ENCODE measurements around the gene ZNF473.
A peak's percentile ranks its signal among the peaks of the same experiment; 100 is the strongest.

ZNF473 gene

DNA sequence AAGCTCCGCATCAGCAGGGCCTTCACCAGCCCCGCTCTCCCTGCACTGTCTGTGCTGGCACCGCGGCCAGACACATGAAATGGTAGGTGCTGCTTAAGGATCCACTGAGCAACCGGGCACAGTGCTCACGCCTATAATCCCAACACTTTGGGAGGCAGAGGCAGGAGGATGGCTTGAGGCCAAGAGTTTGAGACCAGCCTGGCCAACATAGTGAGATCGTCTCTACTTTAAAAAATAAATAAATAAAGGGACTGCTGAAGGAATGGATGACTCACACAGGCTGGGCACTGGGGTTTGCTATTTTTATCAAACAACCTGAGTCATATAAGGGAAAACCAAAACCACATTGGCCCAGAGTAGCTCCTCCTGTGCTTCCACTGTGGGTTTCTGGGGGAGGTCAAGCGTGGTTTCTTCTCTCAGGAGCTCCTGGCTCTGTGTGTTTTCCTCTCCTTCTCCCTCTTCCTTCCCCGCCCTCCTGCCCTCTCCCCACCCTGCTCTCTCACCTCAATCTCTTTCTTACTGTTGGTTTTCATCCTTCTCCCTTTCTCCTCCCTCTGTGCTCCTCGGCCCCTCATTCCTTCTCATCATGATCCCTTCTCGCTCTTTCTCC is 21.9 kb upstream of the ZNF473 start:
- DNase-seq: peak in 1 of 2 donors; percentile 15

DNA sequence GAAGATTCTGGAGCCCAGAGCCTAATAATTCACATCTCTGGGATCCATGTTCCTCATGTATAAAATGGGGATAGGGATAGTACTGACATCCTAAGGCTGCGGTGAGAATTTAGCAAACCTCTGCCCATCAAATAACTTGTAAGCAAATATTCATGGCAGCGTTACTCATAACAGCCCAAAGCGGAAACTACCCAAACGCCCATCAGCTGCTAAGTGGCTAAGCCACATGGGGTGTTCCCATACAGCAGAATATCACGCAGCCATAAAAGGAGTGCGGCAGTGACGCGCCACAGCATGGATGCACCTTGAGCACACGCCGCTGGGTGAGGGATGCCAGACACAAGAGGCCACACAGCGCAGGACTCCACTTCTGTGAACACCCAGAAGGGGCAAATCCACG is 20.4 kb upstream of the ZNF473 start:
- no peak for DNase-seq

DNA sequence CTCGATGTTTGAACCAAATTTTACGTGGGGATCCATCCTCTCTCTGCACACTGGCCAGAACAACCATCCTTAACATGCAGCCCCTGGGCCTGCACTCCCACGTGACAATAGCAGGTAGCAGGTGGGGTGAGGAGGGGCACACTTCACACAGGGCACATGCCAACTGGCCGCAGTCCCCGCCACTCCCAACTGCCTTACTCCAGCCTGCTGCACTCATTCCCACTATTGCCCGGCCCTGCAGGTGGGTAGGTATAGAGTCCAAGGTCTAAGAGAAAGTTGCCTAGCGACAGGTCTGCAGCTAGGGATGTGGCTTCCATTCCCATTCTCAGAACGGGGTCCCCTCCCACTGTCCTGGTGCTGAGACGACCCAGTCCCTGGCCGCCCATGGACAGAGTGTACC is 18.6 kb upstream of the ZNF473 start:
- no peak for DNase-seq

DNA sequence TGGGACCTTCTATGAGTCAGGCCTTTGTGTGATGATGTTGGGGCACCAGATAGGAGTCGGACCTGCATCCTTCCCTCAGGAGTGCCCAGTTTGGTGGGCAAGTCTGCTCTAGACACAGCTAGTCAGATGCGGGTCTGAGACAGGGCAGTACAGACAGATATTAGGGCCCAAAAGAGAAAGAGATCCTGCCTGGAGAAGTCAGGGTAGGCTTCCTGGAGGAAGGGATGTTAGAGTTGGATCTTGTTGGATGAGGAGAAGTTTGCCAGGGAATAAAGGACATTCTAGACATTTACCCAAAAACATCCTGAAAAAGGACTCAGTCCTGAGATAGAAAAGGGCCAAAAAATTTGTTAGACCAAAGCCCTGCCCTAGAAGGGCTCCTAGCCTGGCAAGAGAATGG is 17.9 kb upstream of the ZNF473 start:
- DNase-seq: no peak

DNA sequence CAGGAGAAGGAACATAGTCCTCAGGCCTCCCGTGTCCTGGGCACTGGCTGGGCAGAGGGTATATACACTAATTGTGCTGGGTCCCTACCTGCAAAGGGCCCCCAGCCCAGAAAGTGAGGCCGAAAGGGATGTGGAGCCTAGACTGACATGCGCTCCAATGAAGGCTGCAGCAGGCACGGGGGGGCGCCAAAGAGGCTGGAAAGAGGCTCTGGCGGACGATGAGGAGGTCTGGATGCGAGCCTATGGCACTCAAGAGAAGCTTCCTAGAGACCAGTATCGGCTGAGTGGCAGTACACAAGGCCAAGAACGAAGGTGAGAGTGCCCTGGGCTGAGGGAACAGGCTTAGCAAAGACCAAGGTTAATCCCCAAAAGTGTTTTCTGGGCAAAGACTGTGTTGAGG is 17.3 kb upstream of the ZNF473 start:
- no peak for DNase-seq

DNA sequence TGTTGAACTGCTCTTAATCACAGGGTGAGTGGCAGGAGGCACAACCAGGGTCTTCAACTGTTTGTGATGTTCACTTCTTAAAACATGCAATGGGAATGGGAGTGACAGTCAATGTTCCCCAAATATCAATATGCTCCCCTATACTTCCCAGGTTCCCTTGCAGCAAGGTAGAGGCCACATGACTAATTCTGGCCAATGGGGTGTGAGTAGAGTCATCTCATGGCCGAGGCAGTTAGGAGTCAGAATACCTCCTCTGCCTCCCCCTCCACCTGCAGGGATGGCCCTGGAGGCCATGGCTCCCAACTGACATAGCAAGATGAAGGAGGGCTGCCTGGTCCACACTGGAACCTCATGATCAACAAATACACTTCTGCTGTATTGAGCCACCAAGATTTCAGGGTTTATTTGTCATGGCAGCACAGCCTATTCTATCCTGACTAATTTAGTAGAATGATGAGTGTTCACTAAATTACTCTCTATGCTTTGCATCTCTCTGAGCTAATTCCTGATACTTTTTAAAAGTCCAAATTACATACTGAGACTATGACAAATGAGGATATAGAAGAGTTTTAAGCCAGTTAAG is 9.5 kb upstream of the ZNF473 start:
- no peak for DNase-seq

DNA sequence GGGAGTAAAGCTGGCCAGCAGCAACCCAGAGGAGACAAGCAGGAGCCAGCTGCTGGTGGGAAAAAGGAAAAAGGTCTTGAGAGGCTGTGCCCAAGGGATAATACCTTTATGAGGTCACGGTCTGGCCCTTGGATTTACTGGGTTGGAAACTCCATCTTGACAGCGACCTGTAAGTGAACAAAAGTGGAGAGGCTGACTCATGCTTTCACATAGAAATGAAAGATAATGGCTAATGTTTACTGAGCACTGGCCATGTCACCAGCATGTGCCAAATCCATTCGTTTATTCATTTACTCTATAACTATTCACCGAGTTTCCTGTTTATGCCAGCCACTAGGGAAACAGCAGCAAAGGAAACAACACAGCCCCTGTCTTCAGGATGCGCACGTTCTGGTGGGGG is 5.3 kb upstream of the ZNF473 start:
- no peak for DNase-seq

DNA sequence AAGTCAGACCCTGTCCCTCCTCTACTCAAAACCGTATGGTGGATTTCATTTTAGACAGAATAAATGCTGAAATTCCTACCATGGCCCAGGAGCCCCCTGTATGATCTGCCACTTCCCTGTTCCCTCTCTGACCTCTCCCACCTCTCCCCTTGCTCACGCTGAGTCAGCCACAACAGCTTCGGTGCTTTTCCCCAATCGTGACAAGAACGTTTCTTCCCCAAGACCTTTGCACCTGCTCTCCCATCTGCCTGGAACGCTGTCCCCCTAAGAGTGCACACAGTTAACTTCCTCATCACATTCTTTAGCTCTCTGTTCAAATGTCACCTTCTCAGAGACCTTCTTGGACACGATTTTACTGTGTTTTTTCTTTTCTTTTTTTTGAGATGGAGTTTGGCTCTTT is 3.0 kb upstream of the ZNF473 start:
- no peak for DNase-seq

DNA sequence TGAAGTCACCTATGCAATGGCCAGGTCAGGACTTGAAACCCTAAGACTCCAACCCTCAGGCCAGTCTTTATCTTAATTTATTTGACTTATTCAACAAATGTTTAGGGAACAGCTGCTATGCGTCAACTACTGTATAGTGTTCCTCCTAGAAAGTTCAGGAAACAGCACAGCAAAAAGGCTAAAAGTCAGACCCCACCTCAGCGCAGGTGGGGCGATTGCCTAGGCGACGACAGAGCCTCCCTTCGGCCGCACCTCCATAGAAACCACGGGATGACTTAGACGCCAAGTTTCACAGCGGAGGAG is 1.1 kb upstream of the ZNF473 start:
- no peak for DNase-seq

DNA sequence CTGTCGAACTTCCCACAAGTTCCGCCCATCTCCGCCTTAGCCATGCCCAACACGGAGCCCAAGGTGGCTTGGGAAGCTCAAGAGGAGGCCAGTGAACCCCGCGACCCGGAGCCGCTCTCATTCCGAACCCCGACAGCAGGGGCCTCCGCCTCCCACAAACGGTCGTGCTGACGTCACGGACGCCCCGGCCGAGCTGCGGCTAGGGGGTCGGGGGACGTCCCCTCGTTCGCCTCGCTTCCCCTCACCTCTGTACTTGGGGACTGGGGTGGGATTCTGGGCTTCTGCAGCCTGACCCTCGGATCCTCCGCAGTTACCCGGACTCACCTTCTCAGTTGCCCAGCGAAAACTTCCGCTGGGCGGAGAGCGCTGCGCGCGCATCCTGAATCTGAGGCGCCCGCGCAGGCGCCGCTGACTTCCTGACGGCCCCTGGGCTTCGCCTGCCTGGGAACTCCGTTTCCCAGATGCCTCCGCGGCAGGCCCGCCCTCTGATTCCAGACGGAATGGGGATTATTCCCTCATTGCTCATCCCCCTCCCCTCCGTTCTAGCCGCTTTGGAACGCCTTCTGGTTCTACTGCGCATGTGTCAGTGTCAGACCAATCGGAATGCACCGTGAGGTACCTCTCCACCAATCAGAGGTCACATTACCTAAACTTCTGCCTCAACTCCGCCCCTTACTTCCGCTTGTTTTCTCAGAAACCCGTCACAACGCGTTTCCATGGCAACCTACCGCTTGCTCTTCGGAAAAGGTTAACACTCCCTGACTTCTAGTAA is 597 bp upstream of the ZNF473 start, which contains the start of gene VRK3:
Gene VRK3, minus strand, starts transcription at position 351 of the 772 bp plus-strand sequence. CDS start 9,210 bp downstream, outside the sequence.
- DNase-seq: peak; percentile 97 to 98

DNA sequence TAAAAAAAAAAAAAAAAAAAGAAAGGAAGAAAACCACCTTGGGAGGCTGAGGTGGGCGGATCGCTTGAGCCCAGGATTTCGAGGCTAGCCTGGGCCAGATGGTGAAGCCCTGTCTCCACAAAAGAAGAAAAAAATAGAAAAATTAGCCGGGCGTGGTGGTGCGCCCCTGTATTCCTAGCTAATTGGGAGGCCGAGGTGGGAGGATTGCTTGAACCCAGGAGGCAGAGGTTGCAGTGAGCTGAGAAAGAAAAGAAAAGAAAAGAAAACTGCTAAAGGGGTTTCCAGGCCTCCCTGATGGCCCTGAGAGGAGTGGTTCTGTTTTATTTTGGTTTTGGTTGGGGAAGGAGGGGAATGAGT is 723 bp downstream of the ZNF473 start:
- no peak for DNase-seq

DNA sequence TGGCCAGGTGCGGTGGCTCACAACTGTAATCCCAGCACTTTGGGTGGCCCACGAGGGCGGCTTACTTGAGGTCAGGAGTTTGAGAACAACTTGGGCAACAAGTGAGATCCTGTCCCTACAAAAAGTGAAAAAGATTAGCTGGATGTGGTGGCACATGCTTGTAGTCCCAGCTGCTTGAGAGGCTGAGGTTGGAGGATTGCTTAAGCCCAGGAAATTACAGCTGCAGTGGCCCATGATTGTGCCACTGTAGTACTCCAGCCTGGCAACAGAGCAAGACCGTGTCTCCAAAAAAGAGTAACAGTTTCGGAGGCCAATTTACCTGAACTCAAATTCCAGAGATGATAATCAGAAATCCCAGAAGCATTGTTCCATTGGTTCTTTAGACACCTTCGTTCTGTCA is 4.4 kb downstream of the ZNF473 start:
- no peak for DNase-seq

DNA sequence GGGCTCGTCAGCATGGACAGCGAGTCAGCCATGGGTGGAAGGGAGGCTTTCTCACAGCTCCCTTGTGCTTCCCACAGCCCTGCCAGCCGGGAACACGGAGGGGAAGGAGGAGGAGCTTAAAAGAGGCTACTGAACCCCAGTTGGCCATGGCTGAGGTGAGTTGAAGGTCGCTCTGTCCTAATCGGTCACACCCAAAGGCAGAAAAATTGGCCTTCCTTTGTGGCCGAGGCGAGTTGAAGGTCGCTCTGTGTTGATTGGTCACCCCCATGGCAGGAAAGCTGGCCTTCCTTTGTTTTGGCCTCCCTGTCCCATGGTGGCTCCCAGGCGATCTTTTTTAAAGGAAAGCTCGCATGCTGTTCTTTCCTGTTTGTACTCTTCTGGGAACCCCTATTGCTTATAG is 5.1 kb downstream of the ZNF473 start:
- no peak for DNase-seq

DNA sequence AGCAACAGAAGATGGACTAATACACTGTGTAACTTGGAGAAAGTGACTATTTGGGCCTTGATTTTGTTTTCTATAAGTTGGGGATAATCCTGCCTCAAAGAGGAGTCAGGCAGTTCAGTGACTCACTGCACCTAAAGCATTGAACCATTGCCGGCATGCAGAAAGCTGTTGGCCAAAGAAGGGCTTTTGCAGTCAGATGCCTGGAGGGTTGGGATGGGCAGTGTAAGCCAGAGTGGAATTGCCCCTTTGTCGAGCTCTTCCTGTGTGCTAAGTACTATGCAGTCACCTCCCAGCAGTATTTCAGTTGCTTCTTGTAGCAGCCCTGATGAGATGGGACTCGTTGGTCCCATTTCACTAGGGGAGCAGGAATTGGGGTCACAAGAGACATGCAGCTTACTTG is 11.1 kb downstream of the ZNF473 start:
- no peak for DNase-seq

DNA sequence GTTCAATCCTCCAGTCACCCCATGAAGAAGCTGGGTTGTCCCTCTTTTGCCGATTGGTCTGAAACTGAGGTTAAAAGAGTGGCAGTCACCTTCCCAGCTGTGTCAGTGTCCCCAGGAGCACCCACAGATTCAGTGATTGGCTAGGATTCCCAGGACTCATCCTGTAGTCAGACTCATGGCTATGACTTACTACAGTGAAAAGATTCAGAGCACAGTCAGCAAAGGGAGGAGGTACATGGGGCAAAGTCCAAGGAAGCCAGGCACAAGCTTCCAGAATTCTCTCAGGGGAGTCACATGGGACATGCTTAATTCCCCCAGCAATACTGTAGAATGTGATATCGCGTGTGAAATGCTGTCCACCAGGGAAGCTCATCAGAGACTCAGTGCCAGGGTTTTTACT is 14.2 kb downstream of the ZNF473 start:
- no peak for DNase-seq

DNA sequence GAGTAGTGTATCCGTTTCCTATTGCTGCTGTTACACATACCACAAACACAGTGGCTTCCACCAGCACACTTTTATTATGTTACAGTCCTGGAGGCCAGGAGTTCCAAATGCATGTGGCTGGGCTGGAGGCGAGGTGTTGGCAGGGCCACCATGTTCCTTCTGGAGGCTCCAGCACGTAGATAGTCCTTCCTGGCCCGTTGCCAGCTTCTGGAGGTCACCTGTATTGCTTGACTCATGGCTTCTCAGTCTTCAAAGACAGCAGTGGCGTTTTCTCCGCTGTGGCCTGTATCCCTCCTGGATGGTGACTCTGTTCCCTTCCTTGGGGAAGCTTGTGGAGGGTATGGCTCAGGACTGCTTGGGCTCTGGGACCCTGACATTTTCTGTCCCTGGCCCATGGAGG is 15.2 kb downstream of the ZNF473 start:
- DNase-seq: no peak

DNA sequence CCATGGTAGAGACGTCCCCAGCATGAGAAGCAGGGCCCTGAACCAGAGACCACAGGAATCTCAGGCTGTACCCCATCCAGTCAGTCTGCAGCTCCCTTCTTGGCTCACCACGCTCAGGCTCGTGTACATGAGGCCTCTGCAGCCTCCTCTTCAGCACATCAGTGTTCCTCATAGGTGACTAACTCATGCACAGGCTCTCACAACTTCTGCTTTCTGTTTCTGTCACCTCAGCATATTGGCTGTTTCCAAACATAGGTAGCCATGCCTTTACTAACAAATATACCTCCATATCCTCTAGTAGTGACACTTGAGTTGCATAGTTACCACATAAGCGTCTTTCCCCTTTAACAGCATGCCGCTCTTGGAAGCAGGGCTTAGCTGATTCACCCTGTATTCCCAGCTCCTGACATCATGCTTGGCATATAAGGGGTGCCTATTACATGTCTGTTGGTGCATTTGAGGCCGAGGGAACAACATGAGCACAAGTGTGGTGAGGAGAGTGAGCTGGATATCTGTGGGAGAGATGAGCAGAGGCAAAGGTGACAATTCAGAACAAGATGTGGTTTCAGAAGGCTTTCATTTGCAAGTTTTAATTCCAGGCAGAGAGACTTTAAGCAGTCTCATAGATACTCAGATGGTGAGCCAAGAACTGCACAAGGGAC is 16.7 kb downstream of the ZNF473 start:
- no peak for DNase-seq

DNA sequence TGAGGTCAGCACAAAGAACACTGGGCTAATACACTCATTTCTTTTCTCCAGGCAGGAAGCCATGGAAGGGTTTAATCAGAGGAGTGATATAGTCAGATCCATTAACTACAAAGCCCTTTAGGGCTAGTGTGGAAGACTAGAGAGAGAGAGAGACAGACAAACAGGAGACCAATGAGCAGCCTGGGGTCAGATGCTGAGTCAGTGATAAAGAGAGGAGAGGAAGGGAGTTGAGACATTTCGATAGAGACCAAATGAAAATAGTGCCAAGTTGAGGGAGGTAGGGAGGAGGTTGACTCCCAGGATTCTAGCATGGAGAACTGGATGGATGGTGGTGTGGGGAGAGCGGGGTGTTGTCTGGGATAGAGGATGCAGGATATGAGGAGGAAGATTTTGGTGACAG is 18.2 kb downstream of the ZNF473 start:
- no peak for DNase-seq

DNA sequence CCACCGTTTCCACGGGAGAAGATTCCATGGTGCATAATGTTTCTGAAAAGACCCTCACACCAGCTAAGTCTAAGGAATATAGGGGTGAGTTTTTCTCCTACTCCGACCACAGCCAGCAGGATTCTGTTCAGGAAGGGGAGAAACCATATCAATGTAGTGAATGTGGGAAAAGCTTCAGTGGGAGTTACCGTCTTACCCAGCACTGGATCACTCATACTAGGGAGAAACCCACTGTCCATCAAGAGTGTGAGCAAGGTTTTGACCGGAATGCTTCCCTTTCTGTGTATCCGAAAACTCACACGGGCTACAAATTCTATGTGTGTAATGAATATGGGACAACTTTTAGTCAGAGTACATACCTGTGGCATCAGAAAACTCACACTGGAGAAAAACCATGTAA is 19.1 kb downstream of the ZNF473 start:
- no peak for DNase-seq

DNA sequence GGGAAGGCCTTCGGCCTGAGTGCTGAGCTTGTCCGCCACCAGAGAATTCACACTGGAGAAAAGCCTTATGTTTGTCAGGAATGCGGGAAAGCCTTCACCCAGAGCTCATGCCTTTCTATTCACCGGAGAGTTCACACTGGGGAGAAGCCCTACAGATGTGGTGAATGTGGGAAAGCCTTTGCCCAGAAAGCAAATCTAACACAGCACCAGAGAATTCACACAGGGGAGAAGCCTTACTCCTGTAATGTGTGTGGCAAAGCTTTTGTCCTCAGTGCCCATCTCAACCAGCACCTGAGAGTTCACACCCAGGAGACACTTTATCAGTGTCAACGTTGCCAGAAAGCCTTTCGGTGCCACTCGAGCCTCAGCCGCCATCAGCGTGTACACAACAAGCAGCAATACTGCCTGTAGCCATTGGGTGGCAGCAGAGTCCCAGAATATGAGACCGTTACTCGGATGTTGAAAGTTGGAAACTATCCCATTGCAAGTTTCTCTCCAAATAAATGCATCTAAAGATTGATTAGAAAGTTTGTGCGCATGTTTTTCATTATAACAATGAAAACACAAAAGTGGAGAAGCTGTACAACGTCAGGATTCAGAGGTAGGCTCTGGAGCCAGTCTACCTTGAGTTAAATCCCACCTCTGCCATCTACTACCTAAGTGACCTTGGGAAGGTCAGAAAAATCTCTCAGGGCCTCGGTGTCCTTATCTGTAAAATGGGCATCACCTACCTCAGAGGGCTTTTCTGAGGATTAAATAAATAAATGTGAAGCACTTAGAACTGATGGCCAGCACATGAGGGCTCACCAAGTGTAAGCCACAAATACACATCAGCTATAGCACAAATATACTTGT is 21.1 kb downstream of the ZNF473 start:
- peak; percentile 50 to 66 for DNase-seq

DNA sequence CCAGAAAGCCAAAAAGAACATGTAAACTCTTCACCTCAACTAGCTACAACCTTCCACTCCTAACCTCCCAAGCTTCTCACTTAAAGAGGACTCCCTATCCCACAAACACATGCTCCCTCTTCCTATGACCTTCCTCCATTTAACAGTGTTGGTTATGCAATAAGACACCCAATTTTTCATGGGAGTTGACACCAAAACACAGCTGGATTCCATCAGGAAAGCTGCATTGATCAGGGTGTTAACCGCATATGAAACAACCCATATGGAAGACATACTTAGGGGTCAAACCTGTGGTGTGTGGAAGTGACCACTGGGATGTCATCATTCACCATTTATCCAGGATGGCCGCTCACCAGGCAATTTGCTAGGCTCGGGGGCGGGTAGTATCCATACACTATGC is 21.9 kb downstream of the ZNF473 start:
- no peak for DNase-seq

DNA sequence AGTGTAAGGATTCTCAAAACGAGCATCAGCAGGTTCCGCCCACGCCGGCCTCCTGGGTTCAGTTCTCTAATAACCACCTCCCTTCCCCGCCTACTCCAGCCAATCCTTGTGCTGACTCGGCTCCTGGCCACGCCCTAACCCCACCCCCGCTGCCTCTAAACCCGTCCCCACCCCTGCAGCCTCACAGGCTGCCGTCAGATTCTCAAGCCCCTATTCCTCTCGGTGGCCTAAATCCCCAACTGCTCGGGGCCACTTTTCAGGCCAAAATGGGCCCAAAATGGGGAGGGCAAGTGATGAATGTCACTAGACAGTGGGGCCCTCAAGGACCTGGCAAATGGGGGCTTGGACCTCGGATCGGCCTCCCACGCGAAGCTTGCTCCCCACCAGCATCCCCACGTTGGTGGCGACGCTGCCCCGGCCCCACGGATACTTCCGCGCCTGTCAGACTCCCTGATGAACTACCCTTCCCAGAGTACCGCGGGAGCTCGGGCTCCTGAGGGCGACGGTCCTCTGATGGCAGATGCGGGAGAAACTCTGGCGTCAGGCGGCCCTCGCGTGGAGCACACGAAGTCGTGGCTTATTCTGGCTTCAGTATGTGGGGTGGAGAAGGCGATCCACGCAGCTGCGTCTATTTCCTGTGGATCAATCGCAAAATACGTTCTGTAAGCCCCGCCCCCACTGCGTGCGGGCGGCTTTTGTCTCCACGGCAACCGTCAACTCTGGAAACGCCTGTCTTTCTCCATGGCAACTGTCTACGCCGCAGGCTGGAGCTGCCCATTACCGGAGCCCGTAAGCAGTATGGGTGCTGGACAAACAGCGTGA is 24.8 kb downstream of the ZNF473 start:
- peak; percentile 88 to 94 for DNase-seq
